GM12878 (cell line): ENCODE data around the gene B3GNT3. TPM values are rescaled to one million over a fixed set of nuclear protein-coding genes. Genes with fewer than 3 reads are reported as not detected.

Source experiments
- ATAC-seq: fragments of 200-7000 bp; cut with Tn5 transposase; 3 replicates; pipeline ENCODE4 v1.9.1; 2020; ENCODE audit warnings: mild to moderate bottlenecking, moderate library complexity
- BruUV-seq: library from RNA; stranded (reverse); fragments of 400-500 nt; replicated peaks from 2 replicates; lab custom pipeline; 2021; lab: Mats Ljungman, UMichigan
- CTCF ChIA-PET: fragments of 300-600 bp; sonication (Branson Sonifier 250); formaldehyde crosslinking; extraction: SDS; loops from one replicate; lab custom pipeline; 2021; ENCODE audit warnings: inconsistent platforms; lab: Yijun Ruan, JAX
- POLR2A ChIA-PET: fragments of 350-600 bp; formaldehyde crosslinking; extraction: SDS; loops from one replicate; lab custom pipeline; 2021; ENCODE audit warnings: inconsistent platforms; lab: Charles Lee
- RAD21 ChIA-PET: fragments of 300-600 bp; sonication (Branson Sonifier 250); formaldehyde crosslinking; loops from one replicate; lab custom pipeline; 2023; ENCODE audit warnings: antibody characterized with exemption; ENCODE audit not compliant: unreplicated experiment; lab: Charles Lee
- SMC1A ChIA-PET: fragments of 300-600 bp; sonication (Branson Sonifier 250); formaldehyde crosslinking; loops from one replicate; lab custom pipeline; 2023; ENCODE audit not compliant: unreplicated experiment, uncharacterized antibody; lab: Charles Lee
- DNase-seq: peaks from one replicate; pipeline ENCODE4 v3.0.0-alpha.2; 2011; ENCODE audit warnings: low read depth, low spot score
- FAIRE-seq: peaks from 3 replicates; lab custom pipeline; 2011; peaks lifted over from hg19 to GRCh38; lab: Jason Lieb, UNC
- H2AFZ ChIP-seq: 2 replicates; pipeline ENCODE4 v1.6.0; 2011; ENCODE audit warnings: low read depth, low read length, control low read depth; ENCODE audit not compliant: control insufficient read depth
- H3K27ac ChIP-seq: 2 replicates; pipeline ENCODE4 v1.5.1; 2011; ENCODE audit warnings: control low read depth; ENCODE audit not compliant: control insufficient read depth, insufficient read depth
- H3K27me3 ChIP-seq, 2 experiments: replicated peaks in 1 of 2; 2 replicates each; pipeline versions ENCODE4 v1.6.0 to v1.6.1; 2011; ENCODE audit warnings: low read length in 1 of 2; ENCODE audit not compliant: control insufficient read depth in 2 of 2, insufficient read depth in 2 of 2
- H3K36me3 ChIP-seq, 2 experiments: 2 replicates each; pipeline ENCODE4 v1.5.1; 2011; ENCODE audit warnings: low read length in 1 of 2; ENCODE audit not compliant: control insufficient read depth in 2 of 2, insufficient read depth in 2 of 2
- H3K4me1 ChIP-seq: 2 replicates; pipeline ENCODE4 v1.6.1; 2011; ENCODE audit warnings: mild to moderate bottlenecking, low read length, moderate library complexity, mixed read lengths; ENCODE audit not compliant: control insufficient read depth, insufficient read depth
- H3K4me2 ChIP-seq: 2 replicates; pipeline ENCODE4 v1.6.0; 2011; ENCODE audit warnings: control low read depth; ENCODE audit not compliant: control insufficient read depth, insufficient read depth
- H3K4me3 ChIP-seq: fragments of 200-600 bp; sonication (generic); 2 replicates; pipeline ENCODE4 v1.5.1; 2016
- H3K79me2 ChIP-seq: 2 replicates; pipeline ENCODE4 v1.6.0; 2011; ENCODE audit warnings: low read length; ENCODE audit not compliant: control insufficient read depth, insufficient read depth
- H3K9ac ChIP-seq: 2 replicates; pipeline ENCODE4 v1.8.0; 2011; ENCODE audit warnings: low read length, control low read depth, mixed read lengths; ENCODE audit not compliant: control insufficient read depth, insufficient read depth
- H3K9me3 ChIP-seq: replicated peaks from 3 replicates; pipeline ENCODE4 v1.5.1; 2011; ENCODE audit warnings: mild to moderate bottlenecking, low read length; ENCODE audit not compliant: control insufficient read depth, insufficient read depth
- H4K20me1 ChIP-seq: 2 replicates; pipeline ENCODE4 v1.6.0; 2011; ENCODE audit not compliant: control insufficient read depth, insufficient read depth
- ATF3 ChIP-seq: IDR thresholded peaks from 2 replicates; pipeline ENCODE4 v1.6.1; 2011; ENCODE audit warnings: low read depth, mild to moderate bottlenecking, low read length, moderate library complexity, borderline replicate concordance; ENCODE audit errors: extremely low read depth
- CBX5 ChIP-seq: sonication (generic); IDR thresholded peaks from 2 replicates; pipeline ENCODE4 v1.6.1; 2016; ENCODE audit warnings: low read depth, moderate library complexity, mild to moderate bottlenecking, inconsistent platforms
- CEBPZ ChIP-seq: fragments of 150-350 bp; IDR thresholded peaks from 2 replicates; pipeline ENCODE4 v1.6.1; 2016; ENCODE audit warnings: low read depth, low read length
- EED ChIP-seq: sonication (generic); IDR thresholded peaks from 2 replicates; pipeline ENCODE4 v1.6.1; 2016; ENCODE audit warnings: antibody characterized with exemption, low read depth
- NFYB ChIP-seq: IDR thresholded peaks from 2 replicates; pipeline ENCODE4 v1.6.1; 2011; ENCODE audit warnings: low read depth, mild to moderate bottlenecking, low read length, improper control_type of control experiment, moderate library complexity; ENCODE audit not compliant: insufficient read depth
- POLR2AphosphoS5 ChIP-seq: IDR thresholded peaks from 2 replicates; pipeline ENCODE4 v1.6.1; 2011; ENCODE audit warnings: mild to moderate bottlenecking, low read length, inconsistent platforms
- YBX1 ChIP-seq: fragments of 450-650 bp; IDR thresholded peaks from 2 replicates; pipeline ENCODE4 v1.6.1; 2016; ENCODE audit warnings: antibody characterized with exemption
- WGBS: methylation state at CpG from one replicate; pipeline ENCODE4 v1.1.6; 2016; ENCODE audit warnings: low lambda C conversion rate; ENCODE audit not compliant: insufficient replicate concordance, insufficient coverage; ENCODE audit errors: missing lambda C conversion rate; 5-methylcytosine and 5-hydroxymethylcytosine counted together
- in situ Hi-C: fragments of 300-500 bp; cut with MboI; formaldehyde crosslinking; loops from 9 replicates; pipeline ENCODE4 v1.14.3; 2018; ENCODE audit warnings: mixed read lengths
- intact Hi-C: fragments of 100-400 bp; cut with micrococcal nuclease; formaldehyde crosslinking; loops from one replicate; pipeline ENCODE4 v1.14.2; 2022; ENCODE audit not compliant: unreplicated experiment
- polyA plus RNA-seq, 11 experiments: library from polyadenylated mRNA; depleted of rRNA in 4 of 11; unstranded in 6 of 11; stranded (reverse) in 5 of 11; fragments of >200 nt; fragmentation: Nextera tagmentation in 4 of 11; fragmentation: Illumina TruSeq in 1 of 11; extraction: Ambion mirVana in 4 of 11; extraction: Trizol in 1 of 11; gene quantifications; 1 replicate in 1 of 11; 2 replicates in 10 of 11; pipeline versions ENCODE4 v1.2.1 to v1.2.3, GENCODE V29; 2011 to 2016; ENCODE audit warnings: inconsistent platforms in 2 of 11, missing spikeins in 2 of 11, low read depth in 1 of 11
- total RNA-seq, 4 experiments: library from RNA; depleted of rRNA in 3 of 4; stranded (reverse); fragments of >200 nt in 3 of 4; fragmentation: Illumina TruSeq in 1 of 4; extraction: Trizol in 1 of 4; gene quantifications; 2 replicates each; pipeline versions ENCODE4 v1.2.1 to v1.2.3, GENCODE V29; 2013 to 2021

The B3GNT3 gene
- total and polyA plus RNA-seq, 10 of the 15 experiments (the other 5 are each of a cell fraction or from before 2014, with no cell fraction given): not detected

- ChIA-PET RAD21 (interaction anchor here (1.4 kb wide), 1 partner anchor 65 kb away, joined by 7 read pairs; no protein-coding TSS in a partner anchor), POLR2A (no interaction called here), CTCF (interaction anchor here (0.7 to 2.2 kb wide), 3 partner anchors 60 to 70 kb away, joined by 3 to 7 read pairs (median 5); partner anchors contain the start of gene RPL18A), SMC1A (interaction anchor here (0.6 to 1.2 kb wide), 2 partner anchors 69 to 97 kb away, joined by 3 to 4 read pairs; partner anchors contain the start of gene RPL18A)
- ATAC-seq (peak; percentile 25; the same call in 2 of the 3 replicates), DNase-seq (no peak), FAIRE-seq (no peak)
- BruUV-seq: no TSS peak
- 40% methylated on average over 6 of the region's 6 CpGs for WGBS
- intact Hi-C loops (no loop called here), in situ Hi-C loops (no loop called here)
- no peak overlapping the region for H3K4me3 ChIP-seq
- H3K4me1 ChIP-seq: no peaks in the 10 kb centered on the region
- peaks cover 1 to 6% of the 10 kb centered on the region in 2 experiments; a peak in 2 of 4 replicates for H3K27me3 ChIP-seq
- H3K79me2 ChIP-seq: no peaks in the 10 kb centered on the region
- no peaks in the 10 kb centered on the region; a peak in 2 of 4 replicates for H3K36me3 ChIP-seq
- H4K20me1 ChIP-seq: no peaks in the 10 kb centered on the region
- H2AFZ ChIP-seq: no peak overlapping the region
- no peaks in the 10 kb centered on the region for H3K9me3 ChIP-seq
- no peak overlapping the region for H3K9ac ChIP-seq
- no peak for TF ChIP-seq YBX1
- no peak for TF ChIP-seq CEBPZ
- no peak for TF ChIP-seq POLR2AphosphoS5
- no peak for TF ChIP-seq ATF3
- TF ChIP-seq CBX5: no peak
- TF ChIP-seq NFYB: no peak
- TF ChIP-seq EED: no peak
- no peak overlapping the region for H3K4me2 ChIP-seq
- H3K27ac ChIP-seq: no peak overlapping the region
Measured at GRCh38 chr19:17790059-17790780, 4.7 kb upstream of the B3GNT3 start.
